ENCODE measurements around the gene ADK.

- no peak for TF ChIP-seq CTCF (optimal IDR thresholded peaks at IDR 0.05 in 1 of 3, IDR thresholded peaks at IDR 0.05 in 1 of 3, conservative IDR thresholded peaks at IDR 0.05 in 1 of 3; ENCODE audit: extremely low read depth in 1 of 3, insufficient read depth in 2 of 3, low read length in 3 of 3)
- TF ChIP-seq EZH2 (IDR thresholded peaks at IDR 0.05; ENCODE audit: low read length) = no peak
Measured at GRCh38 chr10:74189999-74190421, 39.0 kb downstream of the ADK start.
